Loucy (cell line): ENCODE data around the gene GNAT2.

Experiments used
- CTCF ChIP-seq: fragments of 200-600 bp; sonication (generic); conservative IDR thresholded peaks from 2 replicates; pipeline ENCODE4 v1.5.1; 2014; ENCODE audit warnings: mild to moderate bottlenecking, antibody characterized with exemption, low read length
- EZH2phosphoT487 ChIP-seq: fragments of 200-600 bp; IDR thresholded peaks from 2 replicates; pipeline ENCODE4 v1.6.1; 2018; ENCODE audit warnings: antibody characterized with exemption, mild to moderate bottlenecking, moderate library complexity, borderline replicate concordance

DNA sequence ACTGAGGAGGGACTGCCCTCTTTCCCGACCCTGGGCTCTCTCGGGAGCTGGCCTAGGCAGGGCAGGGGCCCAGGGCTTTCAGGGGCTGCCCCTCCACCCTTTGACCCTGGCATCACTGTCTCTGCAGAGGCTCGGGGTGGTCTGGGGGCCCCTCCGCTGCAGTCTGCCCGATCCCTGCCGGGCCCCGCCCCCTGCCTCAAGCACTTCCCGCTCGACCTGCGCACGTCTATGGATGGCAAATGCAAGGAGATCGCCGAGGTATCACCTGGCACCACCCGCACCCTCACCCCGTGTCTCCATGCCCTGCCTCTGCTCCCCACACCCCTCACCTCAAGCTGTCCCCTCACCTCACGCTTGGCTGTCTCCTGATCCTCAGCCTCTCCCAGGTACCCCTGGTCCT, 5.8 kb upstream of the GNAT2 start:
- TF ChIP-seq CTCF = no peak
- no peak for TF ChIP-seq EZH2phosphoT487
